Measurements from ENCODE around the gene SOX8. TPM values are rescaled to one million over a fixed set of nuclear protein-coding genes. Genes with fewer than 3 reads are reported as not detected.

SOX8 gene
- total and polyA plus RNA-seq, 4 donors, result 0.33 to 4.0 (median 0.39) TPM

DNA sequence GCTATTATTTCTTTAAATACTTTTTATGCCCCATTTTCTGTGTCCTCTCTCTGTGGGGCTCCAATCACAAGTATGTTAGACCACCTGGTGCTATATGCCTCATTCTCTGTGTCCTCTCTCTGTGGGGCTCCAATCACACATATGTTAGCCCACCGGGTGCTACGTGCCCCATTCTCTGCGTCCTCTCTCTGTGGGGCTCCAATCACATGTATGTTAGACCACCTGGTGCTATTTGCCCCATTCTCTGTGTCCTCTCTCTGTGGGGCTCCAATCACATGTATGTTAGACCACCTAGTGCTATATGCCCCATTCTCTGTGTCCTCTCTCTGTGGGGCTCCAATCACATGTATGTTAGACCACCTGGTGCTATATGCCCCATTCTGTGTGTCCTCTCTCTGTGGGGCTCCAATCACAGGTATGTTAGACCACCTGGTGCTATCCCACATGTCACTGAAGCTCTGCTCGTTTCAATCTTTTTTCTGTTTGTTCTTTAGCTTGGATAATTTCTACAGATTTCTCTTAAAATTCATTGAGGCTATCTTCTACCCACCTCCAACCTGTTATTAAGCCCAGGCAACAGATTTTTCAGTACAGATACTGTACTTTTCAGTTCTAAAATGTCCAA lies 39.0 kb upstream of the SOX8 start:
- Histone ChIP-seq H3K9ac (ENCODE audit: insufficient read depth in 1 of 2, low read length in 2 of 2) (no peak overlapping the region), H3K4me3 (no peak overlapping the region), H3K36me3 (ENCODE audit: control insufficient read depth in 4 of 4, insufficient read depth in 4 of 4, low read length in 4 of 4) (peaks cover 0 to 19% (median 16%) of the 10 kb centered on the region in 4 donors), H3K9me3 (ENCODE audit: control insufficient read depth in 4 of 4, insufficient read depth in 3 of 4, low read length in 3 of 4) (peaks cover 0 to 14% (median 5%) of the 10 kb centered on the region in 4 donors), H3K4me1 (ENCODE audit: control insufficient read depth in 5 of 5, insufficient read depth in 5 of 5, low read length in 5 of 5) (no peaks in the 10 kb centered on the region), H3K27ac (ENCODE audit: low read depth in 1 of 2, low read length in 1 of 2) (no peak overlapping the region), H3K27me3 (ENCODE audit: control insufficient read depth in 3 of 3, insufficient read depth in 3 of 3, low read length in 2 of 3) (no peaks in the 10 kb centered on the region)
- TF ChIP-seq, protein P1, sequence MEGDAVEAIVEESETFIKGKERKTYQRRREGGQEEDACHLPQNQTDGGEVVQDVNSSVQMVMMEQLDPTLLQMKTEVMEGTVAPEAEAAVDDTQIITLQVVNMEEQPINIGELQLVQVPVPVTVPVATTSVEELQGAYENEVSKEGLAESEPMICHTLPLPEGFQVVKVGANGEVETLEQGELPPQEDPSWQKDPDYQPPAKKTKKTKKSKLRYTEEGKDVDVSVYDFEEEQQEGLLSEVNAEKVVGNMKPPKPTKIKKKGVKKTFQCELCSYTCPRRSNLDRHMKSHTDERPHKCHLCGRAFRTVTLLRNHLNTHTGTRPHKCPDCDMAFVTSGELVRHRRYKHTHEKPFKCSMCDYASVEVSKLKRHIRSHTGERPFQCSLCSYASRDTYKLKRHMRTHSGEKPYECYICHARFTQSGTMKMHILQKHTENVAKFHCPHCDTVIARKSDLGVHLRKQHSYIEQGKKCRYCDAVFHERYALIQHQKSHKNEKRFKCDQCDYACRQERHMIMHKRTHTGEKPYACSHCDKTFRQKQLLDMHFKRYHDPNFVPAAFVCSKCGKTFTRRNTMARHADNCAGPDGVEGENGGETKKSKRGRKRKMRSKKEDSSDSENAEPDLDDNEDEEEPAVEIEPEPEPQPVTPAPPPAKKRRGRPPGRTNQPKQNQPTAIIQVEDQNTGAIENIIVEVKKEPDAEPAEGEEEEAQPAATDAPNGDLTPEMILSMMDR (IDR thresholded peaks at IDR 0.05; ENCODE audit: control extremely low read depth, extremely low read depth), result no peak
- no peak for DNase-seq
- WGBS, 2 donors, result 88 to 93% methylated on average over 4 of the region's 4 CpGs
- no peak for ATAC-seq (ENCODE audit: insufficient read depth, low FRiP score)

DNA sequence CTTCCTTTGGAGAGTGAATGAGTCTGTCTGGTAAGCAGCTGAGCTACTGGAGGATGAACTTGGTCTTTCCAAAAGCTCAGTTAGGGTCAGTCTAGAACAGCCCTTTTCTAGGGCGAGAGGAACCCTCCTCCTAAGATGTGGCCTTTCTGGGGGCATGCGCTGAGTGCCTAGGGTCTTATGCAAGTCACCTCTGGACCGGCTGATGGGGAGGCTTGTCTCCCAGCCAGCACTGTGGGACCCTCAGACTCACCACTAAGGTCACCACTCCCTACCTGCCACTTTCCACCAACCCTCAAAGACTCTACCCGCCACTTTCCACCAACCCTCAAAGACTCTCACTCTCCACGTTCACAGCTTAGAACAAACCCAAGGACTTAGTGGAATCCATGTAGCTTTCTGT lies 37.6 kb upstream of the SOX8 start:
- no peaks in the 10 kb centered on the region for H3K4me1 ChIP-seq (ENCODE audit: control insufficient read depth in 5 of 5, insufficient read depth in 5 of 5, low read length in 5 of 5)
- H3K27ac ChIP-seq (ENCODE audit: low read depth in 1 of 2, low read length in 1 of 2), result no peak overlapping the region
- peaks cover 0 to 14% (median 5%) of the 10 kb centered on the region in 4 donors for H3K9me3 ChIP-seq (ENCODE audit: control insufficient read depth in 4 of 4, insufficient read depth in 3 of 4, low read length in 3 of 4)
- no peaks in the 10 kb centered on the region for H3K27me3 ChIP-seq (ENCODE audit: control insufficient read depth in 3 of 3, insufficient read depth in 3 of 3, low read length in 2 of 3)
- TF ChIP-seq, protein P1 (IDR thresholded peaks at IDR 0.05; ENCODE audit: control extremely low read depth, extremely low read depth), result no peak
- peaks cover 0 to 19% (median 16%) of the 10 kb centered on the region in 4 donors for H3K36me3 ChIP-seq (ENCODE audit: control insufficient read depth in 4 of 4, insufficient read depth in 4 of 4, low read length in 4 of 4)
- H3K4me3 ChIP-seq, result no peak overlapping the region
- ATAC-seq (ENCODE audit: insufficient read depth, low FRiP score) (no peak), DNase-seq (no peak)
- no peak overlapping the region for H3K9ac ChIP-seq (ENCODE audit: insufficient read depth in 1 of 2, low read length in 2 of 2)
- WGBS, 2 donors, result 95 to 96% methylated on average over 5 of the region's 5 CpGs

DNA sequence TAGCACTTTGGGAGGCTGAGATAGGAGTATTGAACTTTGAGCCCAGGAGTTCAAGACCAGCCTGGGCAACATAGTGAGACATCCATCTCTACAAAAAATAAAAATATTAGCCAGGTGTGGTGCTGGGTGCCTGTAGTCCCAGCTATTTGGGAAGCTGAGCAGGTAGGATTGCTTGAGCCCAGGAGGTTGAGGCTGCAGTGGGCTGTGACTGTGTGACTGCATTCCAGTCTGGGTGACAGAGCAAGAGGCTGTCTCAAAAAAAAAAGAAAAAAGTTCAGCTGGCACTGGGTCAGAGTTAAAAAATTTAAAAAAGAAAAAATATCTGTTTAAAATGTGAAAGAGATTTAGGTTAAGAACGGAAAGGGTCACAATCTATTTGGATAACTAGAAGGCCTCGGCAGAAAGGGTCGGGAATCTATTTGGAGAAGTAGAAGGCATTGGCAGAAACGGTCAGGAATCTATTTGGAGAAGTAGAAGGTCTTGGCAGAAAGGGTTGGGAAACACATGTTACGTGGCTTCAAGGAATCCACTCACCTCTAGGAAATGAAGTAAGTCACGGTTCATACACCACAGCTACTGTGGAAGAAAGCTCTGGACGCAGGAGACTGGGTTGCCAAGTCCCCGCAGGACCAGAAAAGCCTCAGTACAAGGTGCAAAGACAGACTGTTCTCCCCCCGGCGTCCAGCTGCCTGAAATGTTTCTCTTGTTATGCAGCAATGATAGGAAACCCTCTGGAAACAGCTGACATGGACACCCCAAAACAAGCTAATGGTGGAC lies 36.1 kb upstream of the SOX8 start:
- ATAC-seq (ENCODE audit: insufficient read depth, low FRiP score) (no peak), DNase-seq (no peak)
- Histone ChIP-seq H3K27ac (ENCODE audit: low read depth in 1 of 2, low read length in 1 of 2) (no peak overlapping the region), H3K4me1 (ENCODE audit: control insufficient read depth in 5 of 5, insufficient read depth in 5 of 5, low read length in 5 of 5) (no peaks in the 10 kb centered on the region), H3K4me3 (no peak overlapping the region), H3K27me3 (ENCODE audit: control insufficient read depth in 3 of 3, insufficient read depth in 3 of 3, low read length in 2 of 3) (no peaks in the 10 kb centered on the region), H3K36me3 (ENCODE audit: control insufficient read depth in 4 of 4, insufficient read depth in 4 of 4, low read length in 4 of 4) (peaks cover 0 to 16% (median 15%) of the 10 kb centered on the region in 4 donors), H3K9me3 (ENCODE audit: control insufficient read depth in 4 of 4, insufficient read depth in 3 of 4, low read length in 3 of 4) (peaks cover 0 to 14% (median 4%) of the 10 kb centered on the region in 4 donors), H3K9ac (ENCODE audit: insufficient read depth in 1 of 2, low read length in 2 of 2) (no peak overlapping the region)
- TF ChIP-seq, protein P1 (IDR thresholded peaks at IDR 0.05; ENCODE audit: control extremely low read depth, extremely low read depth), result no peak
- WGBS, 2 donors, result 48 to 79% methylated on average over 10 of the region's 10 CpGs
